H1 (cell line): ENCODE results near the gene GDF15. TPM values are rescaled to one million over a fixed set of nuclear protein-coding genes. Genes with fewer than 3 reads are reported as not detected.

ENCODE experiments used
- BRCA1 ChIP-seq: IDR thresholded peaks from 2 replicates; pipeline ENCODE4 v1.6.1; 2012; ENCODE audit warnings: low read depth, low read length, improper control_type of control experiment
- CHD7 ChIP-seq: fragments of 300-600 bp; sonication (generic); IDR thresholded peaks from 2 replicates; pipeline ENCODE4 v1.7.1; 2012; ENCODE audit warnings: low read length, moderate library complexity, mild to moderate bottlenecking, inconsistent platforms; ENCODE audit not compliant: insufficient replicate concordance
- CTCF ChIP-seq, 3 experiments: IDR thresholded peaks; 1 replicate in 2 of 3; 2 replicates in 1 of 3; pipeline versions ENCODE4 v1.5.1 to v1.6.1; 2011; ENCODE audit warnings: low read length in 3 of 3, mild to moderate bottlenecking in 3 of 3, inconsistent platforms in 2 of 3, low read depth in 1 of 3, moderate library complexity in 1 of 3; ENCODE audit not compliant: insufficient read depth in 1 of 3; ENCODE audit errors: control extremely low read depth in 1 of 3
- NANOG ChIP-seq: IDR thresholded peaks from 2 replicates; pipeline ENCODE4 v1.6.1; 2011; ENCODE audit warnings: low read length, low read depth, mild to moderate bottlenecking, inconsistent platforms; ENCODE audit not compliant: insufficient read depth, poor library complexity, severe bottlenecking
- SIN3A ChIP-seq, 2 experiments: IDR thresholded peaks in 1 of 2; conservative IDR thresholded peaks in 1 of 2; 2 replicates each; pipeline ENCODE4 v1.6.1; 2011 to 2012; ENCODE audit warnings: low read length in 2 of 2, improper control_type of control experiment in 1 of 2, low read depth in 1 of 2, mild to moderate bottlenecking in 1 of 2
- SIRT6 ChIP-seq: IDR thresholded peaks from one replicate; pipeline ENCODE4 v1.7.1; 2012; ENCODE audit warnings: low read length, inconsistent platforms
- SIX5 ChIP-seq: IDR thresholded peaks from 2 replicates; pipeline ENCODE4 v1.6.1; 2011; ENCODE audit warnings: mild to moderate bottlenecking, low read depth, low read length
- SP4 ChIP-seq: IDR thresholded peaks from 2 replicates; pipeline ENCODE4 v1.6.1; 2012; ENCODE audit warnings: low read length, inconsistent platforms
- SUZ12 ChIP-seq: fragments of 200-600 bp; sonication (generic); IDR thresholded peaks from 2 replicates; pipeline ENCODE4 v1.6.1; 2012; ENCODE audit warnings: mild to moderate bottlenecking, inconsistent platforms, low read length, moderate library complexity, mixed read lengths
- polyA plus RNA-seq, 7 experiments: library from polyadenylated mRNA; depleted of rRNA in 3 of 7; stranded (reverse) in 5 of 7; unstranded in 2 of 7; fragments of >200 nt in 5 of 7; fragments of 200-250 nt in 2 of 7; gene quantifications; 1 replicate in 5 of 7; 2 replicates in 1 of 7; 4 replicates in 1 of 7; pipeline versions ENCODE4 v1.2.1 to v1.2.3, GENCODE V29; 2011 to 2013; ENCODE audit warnings: missing spikeins in 2 of 7, mixed read lengths in 2 of 7
- total RNA-seq: library from RNA; stranded (reverse); fragmentation: NEBNext Ultra II Directional; extraction: Animal tissue kit (Norgen Biotek cat#: 25700); gene quantifications from 2 replicates; pipeline ENCODE4 v1.2.1, GENCODE V29; 2021

The GDF15 gene
- total and polyA plus RNA-seq, 2 of the 8 experiments (the other 6 are each of a cell fraction or from before 2014, with no cell fraction given), result 4.1 to 8.5 TPM

GRCh38 chr19:18338541-18338940 is 47.4 kb upstream of the GDF15 start (continued):
- TF ChIP-seq CHD7 (no peak), SIX5 (no peak), SUZ12 (no peak), SIN3A (conservative IDR thresholded peaks at IDR 0.05 in 1 of 2, IDR thresholded peaks at IDR 0.05 in 1 of 2; ENCODE audit: low read depth in 1 of 2, low read length in 2 of 2) (no peak), NANOG (no peak), BRCA1 (no peak), CTCF (IDR thresholded peaks at IDR 0.05; ENCODE audit: control extremely low read depth in 1 of 3, insufficient read depth in 1 of 3, low read depth in 1 of 3, low read length in 3 of 3) (no peak), SIRT6 (no peak), SP4 (no peak)
